Breast epithelium (tissue), 4 donors: Measurements from ENCODE around the gene NCOA5. TPM values are rescaled to one million over a fixed set of nuclear protein-coding genes. Genes with fewer than 3 reads are reported as not detected.

ENCODE experiments used
- DNase-seq, 2 donors: peaks; one replicate each; pipeline ENCODE4 v3.0.0-alpha.2; 2019; ENCODE audit warnings: low spot score in 2 of 2
- H3K27ac ChIP-seq, 2 donors: fragments of 200-600 bp; sonication (generic) in 1 of 2; one replicate each; pipeline ENCODE4 v1.5.1; 2016 to 2019; ENCODE audit warnings: mild to moderate bottlenecking in 1 of 2
- H3K27me3 ChIP-seq, 2 donors: fragments of 200-600 bp; sonication (generic) in 1 of 2; one replicate each; pipeline versions ENCODE4 v1.5.1 to v1.6.0; 2017 to 2019; ENCODE audit warnings: control low read depth in 1 of 2, mild to moderate bottlenecking in 1 of 2
- H3K36me3 ChIP-seq: fragments of 200-600 bp; one replicate; pipeline ENCODE4 v1.5.1; 2019
- H3K4me1 ChIP-seq, 2 donors: fragments of 200-600 bp; sonication (generic); one replicate each; pipeline ENCODE4 v1.5.1; 2016 to 2019; ENCODE audit warnings: control low read depth in 1 of 2
- H3K4me3 ChIP-seq, 3 donors: fragments of 200-600 bp; sonication (generic); 1 replicate in 2 of 3; 2 replicates in 1 of 3; pipeline ENCODE4 v1.5.1; 2016 to 2019; ENCODE audit warnings: mild to moderate bottlenecking in 3 of 3, moderate library complexity in 2 of 3
- H3K9me3 ChIP-seq, 2 donors: fragments of 200-600 bp; sonication (generic) in 1 of 2; one replicate each; pipeline ENCODE4 v1.5.1; 2016 to 2019; ENCODE audit warnings: control low read depth in 1 of 2
- POLR2A ChIP-seq: fragments of 450-650 bp; IDR thresholded peaks from one replicate; pipeline ENCODE4 v1.6.1; 2016; ENCODE audit warnings: antibody characterized with exemption, mild to moderate bottlenecking, moderate library complexity
- POLR2AphosphoS5 ChIP-seq, 3 donors: sonication (generic); formaldehyde crosslinking; IDR thresholded peaks; one replicate each; pipeline ENCODE4 v1.6.1; 2017; ENCODE audit warnings: antibody characterized with exemption in 3 of 3
- intact Hi-C: fragments of 100-400 bp; cut with DNase I; formaldehyde crosslinking; loops from one replicate; pipeline ENCODE4 v1.15.1; 2023; ENCODE audit warnings: low total_unique reads
- total RNA-seq, 3 donors: library from RNA; depleted of rRNA; stranded (reverse); fragments of >200 nt; gene quantifications; one replicate each; pipeline ENCODE4 v1.1.0, GENCODE V29; 2016
- TF ChIP-seq, protein P1 (sequence below), 3 donors: fragments of 450-650 bp; IDR thresholded peaks; one replicate each; pipeline ENCODE4 v1.5.1; 2016 to 2017; ENCODE audit warnings: antibody characterized with exemption in 3 of 3, mild to moderate bottlenecking in 3 of 3, moderate library complexity in 3 of 3

The NCOA5 gene
- total RNA-seq, 3 donors from 2014 or later: 30.1 to 59.7 (median 36.1) TPM

DNA sequence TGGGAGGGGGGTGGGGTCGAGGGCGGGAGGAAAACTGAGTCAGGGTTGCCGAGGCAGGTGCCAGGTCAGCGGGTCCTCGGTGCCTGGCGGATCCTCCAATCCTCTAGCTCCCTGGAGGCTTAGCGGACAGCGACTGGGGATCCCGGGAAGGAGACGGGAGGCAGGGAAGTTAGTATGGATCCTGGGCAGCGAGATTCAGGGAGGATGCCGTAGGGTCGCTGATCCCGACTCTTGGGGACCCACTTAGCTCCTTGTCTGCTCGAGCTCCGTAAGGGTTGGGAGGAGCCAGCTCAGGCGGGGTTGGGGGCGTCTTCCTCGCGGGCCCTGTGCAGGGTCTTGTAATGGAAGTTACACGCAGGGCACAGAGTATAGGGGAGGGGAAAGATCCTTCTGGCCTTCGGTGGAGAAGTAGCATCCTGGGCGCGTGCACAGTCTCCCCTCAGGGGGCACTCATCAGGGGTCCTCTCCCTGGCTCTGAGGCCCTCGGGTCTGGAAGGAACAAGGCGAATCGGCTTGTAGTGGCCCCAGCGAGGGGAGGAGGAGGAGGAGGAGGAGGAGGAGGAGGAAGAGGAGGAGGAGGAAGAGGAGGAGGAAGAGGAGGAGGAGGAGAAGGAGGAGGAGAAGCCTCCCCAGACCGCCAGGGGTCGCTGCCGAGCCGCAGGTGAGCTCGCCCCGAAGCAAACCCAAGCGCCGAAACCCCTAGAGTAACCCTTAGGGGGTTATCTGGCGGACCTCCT is 67.2 kb downstream of the NCOA5 start:
- intact Hi-C loops: no loop called here

DNA sequence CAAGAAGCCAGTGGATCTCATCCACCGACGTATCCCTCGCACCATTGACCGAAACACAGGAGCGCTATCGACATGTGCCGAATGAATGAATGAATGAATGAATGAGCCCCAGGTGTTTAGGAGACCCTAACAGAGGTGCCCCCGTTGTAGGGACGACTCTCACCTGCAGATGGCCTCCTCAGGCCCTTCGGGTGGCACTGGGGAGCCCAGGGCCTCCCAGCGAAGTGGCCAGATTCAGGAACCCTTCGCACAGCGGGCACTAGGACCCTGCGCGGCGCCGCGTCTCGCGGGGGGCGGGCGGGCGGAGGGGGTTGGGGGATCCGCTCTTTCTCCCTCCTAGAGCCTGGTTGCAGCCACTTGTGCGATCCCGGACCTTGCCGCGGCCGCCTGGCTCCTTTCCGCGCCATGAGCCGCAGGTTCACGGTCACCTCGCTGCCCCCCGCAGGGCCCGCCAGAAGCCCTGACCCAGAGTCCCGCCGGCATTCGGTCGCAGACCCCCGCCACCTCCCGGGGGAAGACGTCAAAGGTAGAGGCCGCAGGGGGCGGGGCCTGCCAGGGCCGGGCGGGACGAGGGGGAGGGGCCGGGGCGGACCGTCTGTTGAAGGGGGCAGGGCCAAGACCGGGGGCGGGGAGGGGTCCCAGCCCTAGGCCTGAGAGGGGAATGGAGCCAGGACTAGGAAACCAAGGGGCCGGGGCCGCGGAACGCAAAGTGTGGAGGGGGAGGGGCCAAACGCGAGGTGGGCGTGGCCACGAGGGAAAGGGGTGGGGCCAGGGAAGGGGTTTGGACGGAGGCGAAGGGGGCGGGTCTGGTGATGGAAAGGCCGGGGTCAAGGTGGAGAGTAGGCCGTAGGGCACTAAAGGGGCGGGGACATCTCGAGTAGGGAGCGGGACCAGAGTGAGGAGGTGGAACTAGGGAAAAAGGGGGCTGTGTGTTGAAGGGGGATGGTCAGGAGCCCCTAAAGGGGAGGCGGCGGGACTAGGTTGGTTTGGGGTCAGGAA is 68.1 kb downstream of the NCOA5 start:
- intact Hi-C loops: no loop called here
- Histone ChIP-seq H3K27me3 (peaks cover 6 to 95% of the 10 kb centered on the region in 2 donors), H3K27ac (no peak overlapping the region), H3K9me3 (no peaks in the 10 kb centered on the region), H3K4me1 (peaks cover 4 to 10% of the 10 kb centered on the region in 2 donors), H3K36me3 (no peaks in the 10 kb centered on the region), H3K4me3 (peak overlapping the region; percentile 24 to 59 (median 38))
- DNase-seq: no peak
- TF ChIP-seq POLR2A: no peak
- no peak for TF ChIP-seq POLR2AphosphoS5 (IDR thresholded peaks at IDR 0.05)
- TF ChIP-seq, protein P1, sequence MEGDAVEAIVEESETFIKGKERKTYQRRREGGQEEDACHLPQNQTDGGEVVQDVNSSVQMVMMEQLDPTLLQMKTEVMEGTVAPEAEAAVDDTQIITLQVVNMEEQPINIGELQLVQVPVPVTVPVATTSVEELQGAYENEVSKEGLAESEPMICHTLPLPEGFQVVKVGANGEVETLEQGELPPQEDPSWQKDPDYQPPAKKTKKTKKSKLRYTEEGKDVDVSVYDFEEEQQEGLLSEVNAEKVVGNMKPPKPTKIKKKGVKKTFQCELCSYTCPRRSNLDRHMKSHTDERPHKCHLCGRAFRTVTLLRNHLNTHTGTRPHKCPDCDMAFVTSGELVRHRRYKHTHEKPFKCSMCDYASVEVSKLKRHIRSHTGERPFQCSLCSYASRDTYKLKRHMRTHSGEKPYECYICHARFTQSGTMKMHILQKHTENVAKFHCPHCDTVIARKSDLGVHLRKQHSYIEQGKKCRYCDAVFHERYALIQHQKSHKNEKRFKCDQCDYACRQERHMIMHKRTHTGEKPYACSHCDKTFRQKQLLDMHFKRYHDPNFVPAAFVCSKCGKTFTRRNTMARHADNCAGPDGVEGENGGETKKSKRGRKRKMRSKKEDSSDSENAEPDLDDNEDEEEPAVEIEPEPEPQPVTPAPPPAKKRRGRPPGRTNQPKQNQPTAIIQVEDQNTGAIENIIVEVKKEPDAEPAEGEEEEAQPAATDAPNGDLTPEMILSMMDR (IDR thresholded peaks at IDR 0.05): no peak

More for the DNA sequence above, 67.2 kb downstream of the NCOA5 start:
- Histone ChIP-seq H3K27me3 (peaks cover 6 to 96% of the 10 kb centered on the region in 2 donors), H3K4me1 (peaks cover 4 to 10% of the 10 kb centered on the region in 2 donors), H3K9me3 (no peaks in the 10 kb centered on the region), H3K4me3 (peak overlapping the region in 2 of 3 donors; percentile 38 to 59), H3K36me3 (no peaks in the 10 kb centered on the region), H3K27ac (no peak overlapping the region)
- TF ChIP-seq, protein P1 (IDR thresholded peaks at IDR 0.05): peak; percentile 54 to 81 (median 54)
- no peak for TF ChIP-seq POLR2AphosphoS5 (IDR thresholded peaks at IDR 0.05)
- TF ChIP-seq POLR2A: no peak
- DNase-seq: no peak

DNA sequence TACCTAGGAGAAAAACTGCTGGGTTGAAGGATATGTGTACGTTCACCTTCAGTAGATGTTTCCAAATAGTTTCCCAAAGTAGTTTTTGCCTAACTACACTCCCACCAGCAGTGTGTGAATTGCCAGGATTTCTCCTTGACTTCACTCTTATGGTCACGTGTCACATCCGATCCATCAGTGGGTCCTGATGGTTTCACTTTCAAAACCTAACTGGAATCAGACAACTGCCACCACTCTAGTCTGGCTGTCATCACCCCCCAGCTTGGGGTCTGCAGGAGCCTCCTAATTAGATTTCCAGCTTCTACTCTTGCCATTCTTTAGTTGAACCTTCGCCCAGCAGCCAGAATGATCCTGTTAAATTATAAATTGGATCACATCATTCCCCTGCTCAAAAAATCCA is 69.2 kb downstream of the NCOA5 start:
- intact Hi-C loops: no loop called here
- H3K27ac ChIP-seq: no peak overlapping the region
- H3K4me3 ChIP-seq: no peak overlapping the region
- peaks cover 6 to 95% of the 10 kb centered on the region in 2 donors for H3K27me3 ChIP-seq
- peaks cover 4 to 10% of the 10 kb centered on the region in 2 donors for H3K4me1 ChIP-seq
- no peak for DNase-seq
- H3K9me3 ChIP-seq: no peaks in the 10 kb centered on the region
- H3K36me3 ChIP-seq: no peaks in the 10 kb centered on the region
- TF ChIP-seq POLR2AphosphoS5 (IDR thresholded peaks at IDR 0.05) (no peak), POLR2A (no peak)
- TF ChIP-seq, protein P1 (IDR thresholded peaks at IDR 0.05): no peak

DNA sequence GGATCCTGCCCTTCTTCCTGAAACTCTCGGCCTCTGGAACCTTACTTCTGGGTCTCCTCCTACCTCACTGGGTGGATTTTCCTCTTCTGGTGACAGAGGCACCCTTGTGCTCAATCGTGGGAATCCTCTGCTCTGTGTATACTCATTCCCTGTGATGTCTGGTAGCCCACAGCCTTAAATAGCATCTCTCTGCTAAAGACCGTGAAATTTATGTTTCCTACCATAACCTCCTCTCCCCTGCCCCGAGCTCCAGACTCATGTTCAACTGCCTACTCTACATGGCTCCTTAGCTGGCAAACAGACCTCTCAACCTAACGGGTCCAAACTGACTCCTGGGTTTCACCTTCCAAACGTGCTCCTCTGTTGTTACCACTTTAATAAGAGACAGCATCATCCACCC is 71.2 kb downstream of the NCOA5 start:
- H3K27me3 ChIP-seq: peaks cover 6 to 93% of the 10 kb centered on the region in 2 donors
- no peaks in the 10 kb centered on the region for H3K9me3 ChIP-seq
- intact Hi-C loops: no loop called here
- no peak overlapping the region for H3K27ac ChIP-seq
- H3K36me3 ChIP-seq: no peaks in the 10 kb centered on the region
- no peak for DNase-seq
- H3K4me3 ChIP-seq: no peak overlapping the region
- TF ChIP-seq POLR2AphosphoS5 (IDR thresholded peaks at IDR 0.05) (no peak), POLR2A (no peak)
- TF ChIP-seq, protein P1 (IDR thresholded peaks at IDR 0.05): no peak
- peaks cover 4 to 10% of the 10 kb centered on the region in 2 donors for H3K4me1 ChIP-seq
